NCI-H345 treated with DMSO at 0.1 percent for 48 hours (cell line): ENCODE measurements around the gene ASCC3.
"Not testable (repeated sequence)": the region's sequence is repeated elsewhere in the genome, so short reads cannot be mapped to it uniquely, and the experiment has no call there.

Source experiments
- DNase-seq: peaks from one replicate; lab custom pipeline; 2025; ENCODE audit not compliant: unreplicated experiment; lab: John Stamatoyannopoulos, UW

ASCC3 gene

DNA sequence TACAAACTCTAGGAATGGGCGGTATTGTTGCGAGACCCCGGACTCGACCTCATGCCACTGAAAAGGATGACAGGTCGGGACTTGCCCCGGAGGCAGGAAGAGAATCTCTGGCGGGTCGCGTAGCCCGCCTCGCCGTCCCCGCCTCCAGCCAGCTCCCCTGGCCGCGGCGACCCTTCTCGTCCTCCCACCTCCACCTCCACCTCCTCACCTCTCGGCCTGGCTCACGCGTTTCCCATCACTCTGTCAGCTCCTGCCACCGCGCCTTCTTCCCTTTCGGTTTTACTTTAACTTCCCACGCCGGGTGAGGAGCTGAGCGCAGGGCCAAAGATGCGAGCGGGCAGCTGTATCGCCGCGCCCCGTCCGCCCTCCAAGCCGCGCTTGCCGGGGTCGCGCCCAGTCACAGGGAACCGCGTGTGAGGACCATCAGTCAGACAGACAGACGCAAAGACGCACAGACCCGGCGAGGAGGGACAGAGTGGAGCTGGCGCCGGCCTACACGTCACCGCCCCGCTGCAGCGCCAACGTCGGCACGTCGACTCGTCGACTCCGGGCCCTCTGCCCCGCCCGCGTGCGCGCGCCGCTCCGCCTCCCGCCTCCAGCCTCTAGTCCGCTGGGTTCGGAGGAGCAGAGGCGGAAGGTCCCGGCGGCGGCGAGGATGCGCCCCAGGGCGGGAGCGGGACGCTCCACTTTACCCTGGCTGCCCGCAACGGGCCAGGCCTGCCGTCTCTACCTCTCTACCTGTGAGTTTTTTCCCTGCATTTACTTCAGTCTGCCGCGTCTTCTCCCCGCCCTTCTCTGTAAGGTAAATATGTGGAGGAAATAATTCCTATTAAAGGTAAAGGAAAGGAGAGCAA, at the start of gene ASCC3:
TSS of gene ASCC3 (minus strand) at position 477 of the 854 bp plus-strand sequence. CDS start 13,332 bp downstream, outside the sequence.
- peak; percentile 63 for DNase-seq

DNA sequence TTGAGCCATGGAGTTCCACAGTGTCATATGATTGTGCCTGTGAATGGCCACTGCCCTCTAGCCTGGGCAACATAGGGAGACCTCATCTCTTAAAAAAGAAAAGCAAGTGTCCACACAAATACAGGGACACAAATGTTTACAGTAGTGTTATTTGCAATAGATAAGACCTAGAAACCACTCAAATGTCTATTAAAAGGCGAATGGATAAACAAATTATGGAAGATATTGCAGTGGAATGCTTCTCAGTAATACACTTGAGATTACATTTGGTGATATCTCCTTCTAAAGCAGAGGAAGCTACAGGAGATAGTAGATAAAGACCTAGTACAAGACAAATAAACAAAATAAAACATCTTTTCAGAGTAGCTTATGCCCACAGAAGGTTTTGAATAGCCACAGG, 44.6 kb upstream of the ASCC3 start:
- no peak for DNase-seq

DNA sequence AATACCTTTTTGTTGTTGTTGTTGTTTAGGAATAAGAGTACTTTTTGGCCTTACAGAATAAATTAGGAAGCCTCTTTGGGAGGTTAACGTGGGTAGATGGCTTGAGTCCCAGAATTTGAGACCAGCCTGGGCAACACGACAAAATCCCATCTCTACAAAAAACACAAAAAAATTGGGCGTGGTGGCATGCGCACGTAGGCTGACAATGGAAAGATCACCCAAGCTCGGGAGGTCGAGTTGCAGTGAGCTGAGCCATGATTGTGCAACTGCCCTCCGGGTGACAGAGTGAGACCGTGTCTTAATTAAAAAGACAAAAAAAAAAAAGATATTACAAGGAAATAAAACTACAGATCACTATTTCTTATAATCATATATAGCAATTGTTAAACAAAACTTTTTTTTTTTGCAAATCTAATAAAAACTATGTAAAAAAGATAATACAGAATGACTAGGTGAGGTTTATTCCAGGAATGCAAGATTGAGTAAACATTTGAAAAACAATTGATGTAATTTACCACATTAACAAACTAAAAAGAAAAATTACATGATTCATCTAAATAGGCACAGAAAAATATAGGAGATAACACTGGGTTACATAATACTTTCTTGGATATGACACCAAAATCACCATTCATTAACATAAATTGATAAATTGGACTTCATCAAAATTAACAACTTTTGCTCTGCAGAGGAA, 43.6 kb upstream of the ASCC3 start:
- no peak for DNase-seq

DNA sequence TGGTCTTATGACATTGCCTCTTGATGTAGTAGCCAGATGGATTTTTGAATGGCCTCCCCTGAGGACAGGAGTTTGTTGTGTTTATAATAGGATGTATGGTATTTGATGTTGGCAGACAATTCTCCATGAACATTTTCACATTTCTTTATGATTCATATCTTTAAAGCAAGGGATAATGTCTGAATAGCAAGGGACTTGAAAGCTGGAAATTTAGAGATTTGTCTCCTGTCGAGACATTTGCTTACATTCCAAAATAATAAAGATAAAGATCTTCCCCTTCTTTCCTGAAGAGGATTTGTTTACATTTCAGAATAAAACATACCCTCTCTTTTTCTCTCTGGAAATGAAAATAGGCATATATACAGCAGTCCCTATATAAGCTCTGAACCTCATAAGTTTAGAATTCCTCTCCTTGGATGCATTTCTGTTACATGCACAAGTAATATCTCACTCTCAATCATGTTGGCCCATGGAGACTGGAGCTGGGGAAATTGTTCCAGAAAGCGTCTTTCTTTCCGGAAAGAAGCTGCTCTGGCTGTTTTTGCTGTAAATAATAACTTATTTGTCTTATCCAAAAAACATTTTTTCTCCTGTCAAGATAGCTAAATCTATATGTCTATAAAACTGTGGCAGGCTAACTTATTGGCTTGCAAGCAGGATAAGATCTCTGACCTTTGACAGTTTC, 42.5 kb upstream of the ASCC3 start:
- no peak for DNase-seq

- DNase-seq, result no peak
Observed at GRCh38 chr6:100920028-100920605, 39.0 kb upstream of the ASCC3 start.

DNA sequence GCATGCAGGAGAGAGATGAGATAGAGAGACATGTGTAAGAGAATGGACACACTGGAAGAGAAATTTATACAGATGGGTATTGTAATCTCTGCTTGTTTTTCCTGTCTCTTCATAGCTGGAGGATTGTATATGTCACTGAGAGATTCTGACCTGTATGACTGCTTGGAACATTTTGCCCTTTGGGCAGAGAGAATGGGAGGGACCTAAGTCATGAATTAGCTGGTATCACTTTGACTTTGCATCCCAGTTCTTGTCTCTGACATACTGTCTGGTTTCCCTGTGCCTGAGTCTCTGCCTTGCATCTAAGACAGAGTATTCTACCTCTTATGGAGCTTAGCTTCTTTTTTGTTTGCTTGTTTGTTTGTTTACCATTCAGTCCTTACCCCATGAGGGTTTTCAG, 37.0 kb upstream of the ASCC3 start:
- DNase-seq, result no peak

GRCh38 chr6:100915876-100916275, 34.7 kb upstream of the ASCC3 start:
- DNase-seq, result no peak

- DNase-seq, result no peak
Observed at GRCh38 chr6:100913400-100914276, 32.5 kb upstream of the ASCC3 start.

DNA sequence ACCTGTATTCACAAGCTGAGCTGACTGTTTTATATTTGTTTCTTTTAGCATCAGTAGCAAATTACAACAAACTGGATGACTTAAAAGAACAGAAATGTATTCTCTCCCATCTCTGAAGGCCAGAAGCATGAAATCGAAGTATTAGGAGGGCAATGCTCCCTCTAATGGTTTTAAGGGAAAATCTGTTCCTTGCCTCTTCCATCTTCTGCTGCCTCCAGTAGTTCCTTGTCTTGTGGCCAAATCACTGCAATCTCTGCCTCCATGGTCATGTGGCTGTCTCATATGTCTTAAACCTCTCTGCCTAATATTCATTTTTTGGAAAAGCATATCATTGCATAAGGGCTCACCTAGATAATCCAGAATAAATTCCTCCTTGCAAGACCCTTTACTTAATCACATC, 25.2 kb upstream of the ASCC3 start:
- no peak for DNase-seq

GRCh38 chr6:100905067-100905466, 23.9 kb upstream of the ASCC3 start:
- no peak for DNase-seq

- DNase-seq, result no peak
Observed at GRCh38 chr6:100904316-100904715, 23.2 kb upstream of the ASCC3 start.

- no peak for DNase-seq
Observed at GRCh38 chr6:100901582-100901981, 20.5 kb upstream of the ASCC3 start.

- DNase-seq, result no peak
Observed at GRCh38 chr6:100899202-100899601, 18.1 kb upstream of the ASCC3 start.

- DNase-seq, result no peak
Observed at GRCh38 chr6:100897671-100898070, 16.5 kb upstream of the ASCC3 start.

DNA sequence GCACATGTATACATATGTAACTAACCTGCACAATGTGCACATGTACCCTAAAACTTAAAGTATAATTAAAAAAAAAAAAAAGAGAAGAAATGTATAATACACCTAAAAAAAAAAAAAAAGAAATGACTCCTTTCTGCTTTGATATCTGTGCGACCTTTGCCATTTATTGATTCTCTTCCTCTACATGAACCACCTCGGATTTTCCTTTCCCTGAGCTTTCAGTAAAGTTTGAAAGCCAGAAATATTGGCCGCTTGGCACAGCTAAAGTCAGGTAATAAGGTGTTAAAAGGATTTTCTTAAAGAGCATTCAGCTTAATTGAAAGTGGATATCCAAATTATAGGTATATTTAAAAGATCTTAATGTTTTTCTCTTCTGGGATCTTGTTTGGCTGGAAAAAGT, 12.6 kb upstream of the ASCC3 start:
- DNase-seq, result no peak

DNA sequence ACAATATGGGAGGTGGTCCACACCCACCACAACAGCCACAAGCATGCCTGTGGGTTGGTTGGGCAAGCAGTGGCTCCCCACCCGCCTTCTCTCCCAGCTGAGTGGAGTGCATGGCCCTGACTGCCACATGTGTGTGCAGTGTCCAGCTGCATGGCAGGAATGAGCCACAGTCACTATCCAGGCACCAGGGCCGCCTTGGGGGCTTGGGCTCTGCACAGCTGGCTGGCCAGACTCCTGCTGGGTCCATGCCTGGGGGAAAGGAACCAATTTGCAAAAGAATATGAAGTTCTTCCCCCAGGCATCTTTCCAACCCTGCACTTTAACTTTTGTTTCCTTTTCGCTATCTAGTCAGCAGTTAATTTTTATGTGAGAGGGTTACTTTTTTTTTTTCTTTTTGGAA, 11.6 kb upstream of the ASCC3 start:
- no peak for DNase-seq

- DNase-seq, result no peak
Observed at GRCh38 chr6:100892116-100892515, 11.0 kb upstream of the ASCC3 start.

DNA sequence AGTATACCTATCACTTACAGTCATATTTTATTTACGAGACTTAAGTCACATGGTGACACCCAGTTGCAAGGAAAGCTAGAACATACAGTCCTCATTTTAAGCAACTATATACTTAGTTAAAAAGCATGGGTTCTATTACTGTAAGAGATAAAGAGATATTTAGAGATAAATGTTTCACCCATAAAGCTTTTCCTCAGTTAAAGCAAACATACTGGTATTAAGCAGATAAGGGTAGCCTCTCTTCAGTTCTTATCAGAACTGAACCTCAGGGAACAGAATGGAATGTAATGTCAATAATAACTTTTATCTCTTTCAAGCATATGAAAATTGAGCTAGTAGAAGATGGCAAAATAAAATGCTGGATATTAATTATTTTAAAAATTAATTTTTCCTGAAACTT, 9.9 kb upstream of the ASCC3 start:
- no peak for DNase-seq

DNA sequence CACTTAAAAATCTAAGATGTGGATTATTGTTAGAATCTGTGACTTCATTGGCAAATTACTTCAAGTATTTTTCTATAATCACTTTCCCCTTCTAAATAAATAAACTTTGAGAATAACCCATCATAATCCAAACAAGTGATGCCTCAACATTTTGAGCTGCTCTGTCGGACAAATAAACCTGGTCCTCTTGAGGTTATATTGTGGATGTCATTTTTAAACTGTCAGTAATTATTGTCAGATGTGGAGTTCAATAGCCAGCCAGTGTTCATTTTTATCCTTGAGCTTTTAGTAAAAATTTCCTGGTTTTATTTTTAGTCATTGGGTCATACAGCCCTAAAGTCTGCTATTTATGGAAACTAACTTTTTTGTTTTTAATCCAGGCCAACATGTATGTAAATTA, 9.5 kb upstream of the ASCC3 start:
- not testable (repeated sequence) for DNase-seq

DNA sequence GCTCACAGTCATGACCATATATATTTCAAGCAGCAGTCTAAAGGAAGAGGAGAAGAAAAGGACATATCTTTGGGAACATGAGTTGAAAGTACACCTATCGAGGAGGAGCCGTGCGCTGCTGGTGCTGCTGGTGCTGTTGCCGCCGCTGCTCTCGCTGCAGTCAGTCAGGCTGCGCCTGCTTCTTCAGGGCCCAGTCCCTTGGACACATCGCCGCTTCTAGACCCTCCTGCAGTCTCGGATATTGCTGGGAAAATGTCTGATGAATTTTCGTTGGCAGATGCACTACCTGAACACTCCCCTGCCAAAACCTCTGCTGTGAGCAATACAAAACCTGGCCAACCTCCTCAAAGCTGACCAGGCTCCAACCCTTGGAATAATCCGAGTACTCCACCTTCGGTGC, 8.2 kb upstream of the ASCC3 start:
- DNase-seq, result no peak

GRCh38 chr6:100886076-100886475, 4.9 kb upstream of the ASCC3 start:
- DNase-seq, result no peak
